Loucy (cell line): ENCODE measurements around the gene DDX55.

Experiments used
- H2AFZ ChIP-seq: fragments of 200-600 bp; sonication (generic); 2 replicates; pipeline ENCODE4 v1.6.0; 2016; ENCODE audit warnings: antibody characterized with exemption, mild to moderate bottlenecking, low read length, moderate library complexity
- H3F3A ChIP-seq: fragments of 200-600 bp; 2 replicates; pipeline ENCODE4 v1.6.0; 2016; ENCODE audit warnings: antibody characterized with exemption, low read depth, mild to moderate bottlenecking
- H3K27me3 ChIP-seq: fragments of 200-600 bp; sonication (generic); 2 replicates; pipeline ENCODE4 v1.6.1; 2014; ENCODE audit warnings: low read length, mild to moderate bottlenecking; ENCODE audit not compliant: insufficient read depth, poor library complexity, severe bottlenecking
- H3K36me3 ChIP-seq: fragments of 200-600 bp; sonication (generic); 2 replicates; pipeline ENCODE4 v1.6.1; 2016; ENCODE audit warnings: low read length; ENCODE audit not compliant: insufficient read depth
- H3K4me1 ChIP-seq: fragments of 200-600 bp; sonication (generic); 2 replicates; pipeline ENCODE4 v1.5.1; 2014; ENCODE audit warnings: low read length, mild to moderate bottlenecking; ENCODE audit not compliant: insufficient read depth, poor library complexity, severe bottlenecking
- H3K4me2 ChIP-seq: fragments of 200-600 bp; sonication (generic); 2 replicates; pipeline ENCODE4 v1.6.0; 2014; ENCODE audit warnings: antibody characterized with exemption, low read length, low read depth, mild to moderate bottlenecking; ENCODE audit not compliant: poor library complexity, severe bottlenecking
- H3K4me3 ChIP-seq: fragments of 200-600 bp; sonication (generic); 2 replicates; pipeline ENCODE4 v1.5.1; 2014; ENCODE audit warnings: low read length, mild to moderate bottlenecking, mixed read lengths; ENCODE audit not compliant: poor library complexity, severe bottlenecking
- H3K79me2 ChIP-seq: fragments of 200-600 bp; sonication (generic); 2 replicates; pipeline ENCODE4 v1.6.1; 2014; ENCODE audit warnings: low read length; ENCODE audit not compliant: insufficient read depth
- H3K9ac ChIP-seq: fragments of 200-600 bp; sonication (generic); 2 replicates; pipeline ENCODE4 v1.6.0; 2014; ENCODE audit warnings: mild to moderate bottlenecking, low read depth, low read length, moderate library complexity; ENCODE audit not compliant: poor library complexity, severe bottlenecking
- H3K9me2 ChIP-seq: fragments of 200-600 bp; sonication (generic); replicated peaks from 2 replicates; pipeline ENCODE4 v1.6.1; 2016; ENCODE audit warnings: low read depth, low read length, mixed read lengths
- H3K9me3 ChIP-seq: fragments of 200-600 bp; sonication (generic); 2 replicates; pipeline ENCODE4 v1.6.1; 2014; ENCODE audit warnings: mild to moderate bottlenecking, antibody characterized with exemption, low read length, low read depth; ENCODE audit not compliant: insufficient read depth
- H4K20me1 ChIP-seq: fragments of 200-600 bp; sonication (generic); 2 replicates; pipeline ENCODE4 v1.6.0; 2014; ENCODE audit warnings: antibody characterized with exemption, low read length, mild to moderate bottlenecking; ENCODE audit not compliant: insufficient read depth, poor library complexity, severe bottlenecking
- EZH2phosphoT487 ChIP-seq: fragments of 200-600 bp; IDR thresholded peaks from 2 replicates; pipeline ENCODE4 v1.6.1; 2018; ENCODE audit warnings: antibody characterized with exemption, mild to moderate bottlenecking, moderate library complexity, borderline replicate concordance
- TF ChIP-seq, protein P1 (sequence below): fragments of 200-600 bp; sonication (generic); conservative IDR thresholded peaks from 2 replicates; pipeline ENCODE4 v1.5.1; 2014; ENCODE audit warnings: mild to moderate bottlenecking, antibody characterized with exemption, low read length

Gene DDX55

DNA sequence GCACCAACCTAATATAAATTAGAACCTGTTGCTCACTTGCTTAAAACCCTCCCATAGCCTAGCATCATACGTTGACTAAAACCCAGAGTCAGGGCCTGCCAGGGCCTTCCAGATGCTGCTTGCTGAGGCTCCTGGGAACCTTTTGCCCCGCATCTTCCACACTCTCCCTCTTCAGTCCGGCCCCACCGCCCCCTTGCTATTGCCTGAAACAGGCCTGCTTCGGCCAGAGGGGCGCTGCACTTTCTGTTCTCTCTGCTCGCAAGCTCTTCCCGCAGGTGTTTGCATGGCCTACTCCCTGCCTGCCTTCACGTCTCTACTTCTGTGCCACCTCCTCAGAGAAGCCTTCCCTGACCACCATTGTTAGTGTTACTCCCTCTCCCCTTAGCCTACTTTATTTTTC lies 55.3 kb downstream of the DDX55 start:
- TF ChIP-seq, protein P1, sequence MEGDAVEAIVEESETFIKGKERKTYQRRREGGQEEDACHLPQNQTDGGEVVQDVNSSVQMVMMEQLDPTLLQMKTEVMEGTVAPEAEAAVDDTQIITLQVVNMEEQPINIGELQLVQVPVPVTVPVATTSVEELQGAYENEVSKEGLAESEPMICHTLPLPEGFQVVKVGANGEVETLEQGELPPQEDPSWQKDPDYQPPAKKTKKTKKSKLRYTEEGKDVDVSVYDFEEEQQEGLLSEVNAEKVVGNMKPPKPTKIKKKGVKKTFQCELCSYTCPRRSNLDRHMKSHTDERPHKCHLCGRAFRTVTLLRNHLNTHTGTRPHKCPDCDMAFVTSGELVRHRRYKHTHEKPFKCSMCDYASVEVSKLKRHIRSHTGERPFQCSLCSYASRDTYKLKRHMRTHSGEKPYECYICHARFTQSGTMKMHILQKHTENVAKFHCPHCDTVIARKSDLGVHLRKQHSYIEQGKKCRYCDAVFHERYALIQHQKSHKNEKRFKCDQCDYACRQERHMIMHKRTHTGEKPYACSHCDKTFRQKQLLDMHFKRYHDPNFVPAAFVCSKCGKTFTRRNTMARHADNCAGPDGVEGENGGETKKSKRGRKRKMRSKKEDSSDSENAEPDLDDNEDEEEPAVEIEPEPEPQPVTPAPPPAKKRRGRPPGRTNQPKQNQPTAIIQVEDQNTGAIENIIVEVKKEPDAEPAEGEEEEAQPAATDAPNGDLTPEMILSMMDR = no peak
- no peak for TF ChIP-seq EZH2phosphoT487

GRCh38 chr12:123659996-123660727 lies 58.3 kb downstream of the DDX55 start:
- Histone ChIP-seq H3K9me3 (no peaks in the 10 kb centered on the region), H3K36me3 (peaks cover 23% of the 10 kb centered on the region; the same call in 1 of the 2 replicates), H3K9ac (no peak overlapping the region), H3K27me3 (no peaks in the 10 kb centered on the region), H3K4me3 (no peak overlapping the region), H2AFZ (no peak overlapping the region), H4K20me1 (no peaks in the 10 kb centered on the region), H3K9me2 (no peaks in the 10 kb centered on the region), H3F3A (no peaks in the 10 kb centered on the region), H3K4me1 (no peaks in the 10 kb centered on the region), H3K4me2 (no peak overlapping the region), H3K79me2 (no peaks in the 10 kb centered on the region)
- TF ChIP-seq EZH2phosphoT487 = no peak
- TF ChIP-seq, protein P1 = no peak

More for the DNA sequence above, 55.3 kb downstream of the DDX55 start:
- H3F3A ChIP-seq = no peaks in the 10 kb centered on the region
- no peak overlapping the region for H3K4me2 ChIP-seq
- no peaks in the 10 kb centered on the region for H3K79me2 ChIP-seq
- H3K9ac ChIP-seq = no peak overlapping the region
- H3K4me3 ChIP-seq = no peak overlapping the region
- no peak overlapping the region for H2AFZ ChIP-seq
- H3K9me2 ChIP-seq = no peaks in the 10 kb centered on the region
- peaks cover 23% of the 10 kb centered on the region; the same call in 1 of the 2 replicates for H3K36me3 ChIP-seq
- no peaks in the 10 kb centered on the region for H3K9me3 ChIP-seq
- no peaks in the 10 kb centered on the region for H3K4me1 ChIP-seq
- H3K27me3 ChIP-seq = no peaks in the 10 kb centered on the region
- H4K20me1 ChIP-seq = no peaks in the 10 kb centered on the region

DNA sequence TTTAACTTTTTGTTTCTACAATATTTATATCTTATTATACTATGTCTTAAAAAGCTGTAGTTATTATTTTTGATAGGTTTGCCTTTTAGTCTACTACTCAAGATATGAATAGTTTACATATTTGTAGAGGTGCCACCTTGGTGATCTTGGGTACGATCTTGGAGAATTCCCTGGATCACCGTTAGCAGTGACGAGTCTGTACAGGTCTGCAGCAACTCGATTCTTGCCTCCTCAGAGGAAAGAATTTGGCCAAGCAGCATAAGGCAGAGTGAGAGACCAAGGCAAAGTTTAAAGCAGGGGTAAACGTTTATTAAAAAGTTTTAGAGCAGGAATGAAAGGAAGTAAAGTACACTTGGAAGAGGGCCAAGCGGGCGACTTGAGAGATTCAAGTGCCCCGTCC lies 65.9 kb downstream of the DDX55 start:
- H3K9me2 ChIP-seq = no peaks in the 10 kb centered on the region
- no peaks in the 10 kb centered on the region for H3K36me3 ChIP-seq
- no peaks in the 10 kb centered on the region for H3K79me2 ChIP-seq
- no peaks in the 10 kb centered on the region for H3K9me3 ChIP-seq
- H3K4me3 ChIP-seq = no peak overlapping the region
- H3K4me2 ChIP-seq = no peak overlapping the region
- H3F3A ChIP-seq = no peaks in the 10 kb centered on the region
- H3K27me3 ChIP-seq = no peaks in the 10 kb centered on the region
- H3K4me1 ChIP-seq = peaks cover 6% of the 10 kb centered on the region
- no peak overlapping the region for H2AFZ ChIP-seq
- TF ChIP-seq, protein P1 = no peak
- TF ChIP-seq EZH2phosphoT487 = no peak
- H3K9ac ChIP-seq = no peak overlapping the region
- no peaks in the 10 kb centered on the region for H4K20me1 ChIP-seq
